Measurements from ENCODE around the gene CDIP1.

The CDIP1 gene

GRCh38 chr16:4524571-4524970 is 14.0 kb downstream of the CDIP1 start:
- no peak overlapping the region for H3K4me2 ChIP-seq (ENCODE audit: low read length)

DNA sequence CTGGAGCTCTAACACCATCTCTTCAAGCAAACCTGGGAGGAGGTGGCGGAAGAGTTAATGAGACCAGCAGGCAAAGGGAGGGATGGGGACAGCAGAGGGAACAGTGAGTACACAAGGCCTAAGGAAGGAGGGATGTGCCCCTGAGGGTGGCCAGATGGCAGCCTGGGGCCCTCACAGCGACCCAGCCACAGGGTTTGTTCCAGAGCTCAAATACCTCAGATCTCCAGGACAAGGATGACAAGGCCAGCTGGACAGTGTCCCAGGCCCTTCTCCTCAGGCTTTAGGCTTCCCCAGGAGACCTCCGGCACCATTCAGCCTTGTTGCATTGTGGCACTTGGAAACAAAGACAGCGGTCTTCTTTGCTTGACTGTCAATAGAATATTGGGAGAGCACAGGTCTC is 14.9 kb downstream of the CDIP1 start:
- Histone ChIP-seq H3K9me3 (replicated peaks; ENCODE audit: low read length) (no peaks in the 10 kb centered on the region), H3K4me3 (ENCODE audit: low read length) (no peak overlapping the region), H3K27me3 (ENCODE audit: control insufficient read depth, insufficient read depth, low read length) (no peaks in the 10 kb centered on the region), H3K4me2 (ENCODE audit: low read length) (no peak overlapping the region), H3K36me3 (ENCODE audit: insufficient read depth, low read length) (no peaks in the 10 kb centered on the region), H3K9ac (ENCODE audit: low read depth, low read length) (no peak overlapping the region), H3K4me1 (ENCODE audit: control insufficient read depth, insufficient read depth, low read length) (no peaks in the 10 kb centered on the region)

More at GRCh38 chr16:4524571-4524970, 14.0 kb downstream of the CDIP1 start:
- H3K9me3 ChIP-seq (replicated peaks; ENCODE audit: low read length) = no peaks in the 10 kb centered on the region
- no peaks in the 10 kb centered on the region for H3K4me1 ChIP-seq (ENCODE audit: control insufficient read depth, insufficient read depth, low read length)
- no peak overlapping the region for H3K9ac ChIP-seq (ENCODE audit: low read depth, low read length)
- H3K4me3 ChIP-seq (ENCODE audit: low read length) = no peak overlapping the region
- H3K36me3 ChIP-seq (ENCODE audit: insufficient read depth, low read length) = no peaks in the 10 kb centered on the region
- no peaks in the 10 kb centered on the region for H3K27me3 ChIP-seq (ENCODE audit: control insufficient read depth, insufficient read depth, low read length)

GRCh38 chr16:4522051-4522581 is 16.5 kb downstream of the CDIP1 start:
- Histone ChIP-seq H3K36me3 (ENCODE audit: insufficient read depth, low read length) (no peaks in the 10 kb centered on the region), H3K4me3 (ENCODE audit: low read length) (no peak overlapping the region), H3K4me2 (ENCODE audit: low read length) (no peak overlapping the region), H3K4me1 (ENCODE audit: control insufficient read depth, insufficient read depth, low read length) (no peaks in the 10 kb centered on the region), H3K9ac (ENCODE audit: low read depth, low read length) (no peak overlapping the region), H3K27me3 (ENCODE audit: control insufficient read depth, insufficient read depth, low read length) (no peaks in the 10 kb centered on the region), H3K9me3 (replicated peaks; ENCODE audit: low read length) (no peaks in the 10 kb centered on the region)

DNA sequence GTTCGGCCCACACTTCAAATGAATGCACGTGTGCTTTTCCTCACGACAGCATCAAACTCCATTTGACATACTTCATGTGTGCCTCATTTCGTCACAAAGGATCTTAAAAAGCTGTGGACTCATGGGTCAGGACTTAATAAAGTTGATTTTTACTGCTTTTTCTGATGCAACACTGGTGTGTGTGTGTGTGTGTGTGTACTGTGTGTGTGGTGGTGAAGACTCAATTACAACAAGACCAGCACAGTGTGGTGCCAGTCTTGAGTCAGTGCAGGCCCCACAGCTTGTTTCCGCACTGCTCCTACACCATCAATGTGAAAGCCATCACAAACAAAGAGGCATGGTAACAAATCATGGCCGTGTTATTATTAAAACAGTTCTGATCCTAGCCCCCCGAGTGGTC is 17.7 kb downstream of the CDIP1 start:
- H3K4me2 ChIP-seq (ENCODE audit: low read length) = no peak overlapping the region
- H3K36me3 ChIP-seq (ENCODE audit: insufficient read depth, low read length) = no peaks in the 10 kb centered on the region
- H3K4me3 ChIP-seq (ENCODE audit: low read length) = no peak overlapping the region
- H3K9me3 ChIP-seq (replicated peaks; ENCODE audit: low read length) = no peaks in the 10 kb centered on the region
- no peak overlapping the region for H3K9ac ChIP-seq (ENCODE audit: low read depth, low read length)
- no peaks in the 10 kb centered on the region for H3K4me1 ChIP-seq (ENCODE audit: control insufficient read depth, insufficient read depth, low read length)
- H3K27me3 ChIP-seq (ENCODE audit: control insufficient read depth, insufficient read depth, low read length) = no peaks in the 10 kb centered on the region

GRCh38 chr16:4519274-4520058 is 19.1 kb downstream of the CDIP1 start:
- Histone ChIP-seq H3K4me1 (ENCODE audit: control insufficient read depth, insufficient read depth, low read length) (no peaks in the 10 kb centered on the region), H3K4me2 (ENCODE audit: low read length) (no peak overlapping the region), H3K4me3 (ENCODE audit: low read length) (no peak overlapping the region), H3K9ac (ENCODE audit: low read depth, low read length) (no peak overlapping the region), H3K36me3 (ENCODE audit: insufficient read depth, low read length) (no peaks in the 10 kb centered on the region), H3K27me3 (ENCODE audit: control insufficient read depth, insufficient read depth, low read length) (no peaks in the 10 kb centered on the region), H3K9me3 (replicated peaks; ENCODE audit: low read length) (no peaks in the 10 kb centered on the region)

DNA sequence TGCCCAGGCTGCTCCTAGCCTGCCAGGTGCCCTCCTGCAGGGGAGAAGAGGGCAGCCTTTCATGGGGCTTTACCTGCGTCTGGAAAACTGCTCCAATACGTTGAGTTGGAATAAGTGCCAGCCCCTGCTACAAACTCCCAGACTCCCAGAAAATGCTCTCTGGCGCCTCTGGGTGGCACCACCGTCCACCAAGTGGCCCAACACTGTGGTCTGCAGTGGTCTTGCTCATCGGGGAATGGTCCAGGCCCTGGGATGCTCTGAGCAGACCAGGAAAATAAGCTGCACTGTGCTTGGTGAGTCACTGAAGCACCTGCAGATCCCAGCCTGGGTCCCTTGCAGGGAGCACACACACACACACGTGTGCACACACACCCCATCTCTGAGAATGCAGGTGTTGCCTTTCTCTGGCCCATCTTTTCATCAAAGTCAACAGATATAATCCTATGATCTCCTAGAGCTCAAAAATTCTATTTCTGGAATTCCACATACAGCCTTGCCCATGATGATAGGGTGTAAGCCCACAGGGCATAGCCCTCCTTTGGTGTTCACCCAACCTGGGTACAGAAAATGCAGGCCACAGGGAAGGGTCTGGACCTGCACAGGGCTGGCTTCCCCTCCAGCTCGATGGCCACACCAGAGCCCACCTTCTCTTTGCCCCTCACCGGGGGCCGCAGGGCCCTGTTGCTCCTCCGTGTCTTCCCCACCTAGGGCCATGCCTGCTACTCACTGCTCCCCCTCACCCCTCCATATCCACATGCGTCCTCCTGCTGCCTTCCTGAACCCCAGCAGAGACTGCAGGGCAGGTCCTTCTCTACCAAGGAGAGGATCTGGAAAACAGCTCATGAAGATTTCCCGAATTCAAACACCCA is 20.5 kb downstream of the CDIP1 start:
- Histone ChIP-seq H3K4me3 (ENCODE audit: low read length) (no peak overlapping the region), H3K4me1 (ENCODE audit: control insufficient read depth, insufficient read depth, low read length) (no peaks in the 10 kb centered on the region), H3K36me3 (ENCODE audit: insufficient read depth, low read length) (no peaks in the 10 kb centered on the region), H3K27me3 (ENCODE audit: control insufficient read depth, insufficient read depth, low read length) (no peaks in the 10 kb centered on the region), H3K9ac (ENCODE audit: low read depth, low read length) (no peak overlapping the region), H3K4me2 (ENCODE audit: low read length) (no peak overlapping the region), H3K9me3 (replicated peaks; ENCODE audit: low read length) (no peaks in the 10 kb centered on the region)

GRCh38 chr16:4515611-4516233 is 22.9 kb downstream of the CDIP1 start:
- Histone ChIP-seq H3K4me3 (ENCODE audit: low read length) (no peak overlapping the region), H3K9me3 (replicated peaks; ENCODE audit: low read length) (no peaks in the 10 kb centered on the region), H3K9ac (ENCODE audit: low read depth, low read length) (no peak overlapping the region), H3K4me1 (ENCODE audit: control insufficient read depth, insufficient read depth, low read length) (no peaks in the 10 kb centered on the region), H3K36me3 (ENCODE audit: insufficient read depth, low read length) (peaks cover 20% of the 10 kb centered on the region), H3K27me3 (ENCODE audit: control insufficient read depth, insufficient read depth, low read length) (no peaks in the 10 kb centered on the region), H3K4me2 (ENCODE audit: low read length) (no peak overlapping the region)

- Histone ChIP-seq H3K27me3 (ENCODE audit: control insufficient read depth, insufficient read depth, low read length) (no peaks in the 10 kb centered on the region), H3K9ac (ENCODE audit: low read depth, low read length) (no peak overlapping the region), H3K9me3 (replicated peaks; ENCODE audit: low read length) (no peaks in the 10 kb centered on the region), H3K36me3 (ENCODE audit: insufficient read depth, low read length) (peaks cover 27% of the 10 kb centered on the region), H3K4me3 (ENCODE audit: low read length) (no peak overlapping the region), H3K4me1 (ENCODE audit: control insufficient read depth, insufficient read depth, low read length) (no peaks in the 10 kb centered on the region), H3K4me2 (ENCODE audit: low read length) (no peak overlapping the region)
Observed at GRCh38 chr16:4514606-4515005, 24.0 kb downstream of the CDIP1 start.

- Histone ChIP-seq H3K4me2 (ENCODE audit: low read length) (no peak overlapping the region), H3K9ac (ENCODE audit: low read depth, low read length) (no peak overlapping the region), H3K4me3 (ENCODE audit: low read length) (no peak overlapping the region), H3K4me1 (ENCODE audit: control insufficient read depth, insufficient read depth, low read length) (no peaks in the 10 kb centered on the region), H3K27me3 (ENCODE audit: control insufficient read depth, insufficient read depth, low read length) (no peaks in the 10 kb centered on the region), H3K9me3 (replicated peaks; ENCODE audit: low read length) (no peaks in the 10 kb centered on the region), H3K36me3 (ENCODE audit: insufficient read depth, low read length) (peaks cover 32% of the 10 kb centered on the region)
Observed at GRCh38 chr16:4513881-4514280, 24.7 kb downstream of the CDIP1 start.

- Histone ChIP-seq H3K9me3 (replicated peaks; ENCODE audit: low read length) (no peaks in the 10 kb centered on the region), H3K4me2 (ENCODE audit: low read length) (no peak overlapping the region), H3K4me1 (ENCODE audit: control insufficient read depth, insufficient read depth, low read length) (no peaks in the 10 kb centered on the region), H3K4me3 (ENCODE audit: low read length) (no peak overlapping the region), H3K36me3 (ENCODE audit: insufficient read depth, low read length) (peaks cover 38% of the 10 kb centered on the region), H3K27me3 (ENCODE audit: control insufficient read depth, insufficient read depth, low read length) (no peaks in the 10 kb centered on the region), H3K9ac (ENCODE audit: low read depth, low read length) (no peak overlapping the region)
Observed at GRCh38 chr16:4513086-4513860, 25.3 kb downstream of the CDIP1 start.

DNA sequence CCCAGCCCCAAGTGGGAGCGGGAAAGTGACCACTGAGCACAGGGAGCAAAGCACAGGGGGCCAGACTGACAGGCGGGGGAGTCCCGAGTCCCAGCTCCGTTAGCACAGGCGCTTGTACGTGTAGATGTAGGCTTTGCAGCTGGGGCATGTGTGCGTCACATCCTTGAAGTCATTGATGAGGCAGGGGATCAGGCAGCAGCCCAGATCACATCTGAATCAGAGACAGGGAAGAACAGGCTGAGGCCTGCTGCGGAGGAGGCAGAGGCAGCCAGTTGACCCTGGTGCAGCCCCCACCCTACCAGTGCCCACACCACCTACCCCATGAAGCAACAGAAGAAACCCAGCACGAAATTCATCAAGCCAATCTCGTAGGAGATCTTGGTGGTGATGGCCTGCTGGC is 26.1 kb downstream of the CDIP1 start:
- Histone ChIP-seq H3K27me3 (ENCODE audit: control insufficient read depth, insufficient read depth, low read length) (no peaks in the 10 kb centered on the region), H3K9ac (ENCODE audit: low read depth, low read length) (no peak overlapping the region), H3K9me3 (replicated peaks; ENCODE audit: low read length) (no peaks in the 10 kb centered on the region), H3K4me1 (ENCODE audit: control insufficient read depth, insufficient read depth, low read length) (no peaks in the 10 kb centered on the region), H3K36me3 (ENCODE audit: insufficient read depth, low read length) (peaks cover 46% of the 10 kb centered on the region), H3K4me3 (ENCODE audit: low read length) (no peak overlapping the region), H3K4me2 (ENCODE audit: low read length) (no peak overlapping the region)
